ENCODE data around the gene CBX2. TPM values are rescaled to one million over a fixed set of nuclear protein-coding genes. Genes with fewer than 3 reads are reported as not detected.

CBX2 gene
- polyA plus RNA-seq, 2 of the 4 experiments (the other 2 are of a cell fraction): 7.4 to 16.4 TPM

DNA sequence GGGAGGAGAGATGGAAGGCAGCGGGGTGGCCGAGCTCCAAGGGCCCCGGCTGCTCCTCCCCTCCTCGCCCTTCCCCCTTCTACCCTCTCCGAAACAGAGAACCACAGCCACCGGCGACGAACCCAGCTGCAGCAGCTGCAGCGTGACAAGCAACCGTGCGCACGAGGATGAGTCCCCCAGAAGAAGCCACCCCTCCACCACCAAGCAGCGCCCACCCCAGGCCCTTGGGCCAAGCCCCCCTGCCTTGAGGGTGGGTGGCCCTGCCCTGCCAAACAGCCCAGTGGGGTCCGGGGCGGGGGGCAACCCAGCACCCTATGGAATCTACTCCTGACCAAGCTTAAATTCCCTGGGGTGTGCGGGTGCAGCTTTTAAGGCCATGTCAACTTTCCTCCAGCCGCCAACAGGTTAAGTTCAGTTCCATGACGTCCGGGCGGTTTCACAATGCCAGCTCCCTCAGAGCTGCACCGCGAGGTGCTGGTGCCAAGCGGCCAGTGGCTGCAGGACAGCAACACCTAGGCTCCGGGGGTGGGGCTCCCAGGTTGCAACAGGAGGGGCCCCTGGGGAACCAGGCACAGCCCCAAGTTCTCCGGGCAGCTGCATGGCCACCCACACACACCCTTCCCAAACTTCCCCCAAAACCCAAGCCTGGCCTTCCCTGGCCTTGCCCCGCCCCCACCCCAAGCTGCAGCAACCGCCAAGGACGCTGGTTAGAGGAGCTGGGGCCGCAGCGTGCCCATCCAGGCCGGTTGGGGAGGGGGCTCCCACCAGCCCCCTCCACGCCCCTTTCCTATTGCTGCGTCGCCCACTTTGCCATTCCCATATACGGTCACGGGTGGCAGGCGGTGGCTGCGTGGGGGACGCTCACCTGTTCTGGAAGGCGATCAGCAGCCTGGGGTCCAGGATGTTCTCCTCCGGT lies 59.3 kb downstream of the CBX2 start (continued):
- TF ChIP-seq HMGXB4 (CRISPR knock-in tag; IDR thresholded peaks at IDR 0.05; ENCODE audit: borderline replicate concordance): no peak
- no peak for TF ChIP-seq FOSL2 (IDR thresholded peaks at IDR 0.05)
- TF ChIP-seq FOSL2 (CRISPR knock-in tag; IDR thresholded peaks at IDR 0.05): no peak
- no peak for TF ChIP-seq MAZ (IDR thresholded peaks at IDR 0.05; ENCODE audit: borderline replicate concordance, low read depth, low read length)
- no peak for TF ChIP-seq FOSB (CRISPR knock-in tag; IDR thresholded peaks at IDR 0.05)
- peak; percentile 36; the same call in 1 of the 2 replicates for TF ChIP-seq MYC (IDR thresholded peaks at IDR 0.05; ENCODE audit: borderline replicate concordance, low read length)

Other genes starting within 250 kb of the CBX2 start
- gene RBFOX3, start 167.1 kb upstream of the CBX2 start, polyA plus RNA-seq (2011; rRNA removed): 3.3 and 6.7 TPM in 2 replicates
- gene RBFOX3, start 167.1 kb upstream of the CBX2 start, polyA plus RNA-seq (2017; fragmentation: RNase III; extraction: RNeasy Plus Mini Kit Qiagen cat#74134 plus additional on column Dnase treatment): 2.6 to 3.4 TPM (median 3.1 TPM) in 3 replicates
- gene ENPP7, start 47.2 kb upstream of the CBX2 start, polyA plus RNA-seq (2011; rRNA removed): not detected in 2 replicates
- not detected in 3 replicates for gene ENPP7, start 47.2 kb upstream of the CBX2 start, polyA plus RNA-seq (2017; fragmentation: RNase III; extraction: RNeasy Plus Mini Kit Qiagen cat#74134 plus additional on column Dnase treatment)
- gene CBX8, start 18.9 kb downstream of the CBX2 start, polyA plus RNA-seq (2011; rRNA removed): 1.5 and 2.8 TPM in 2 replicates
- gene CBX8, start 18.9 kb downstream of the CBX2 start, polyA plus RNA-seq (2017; fragmentation: RNase III; extraction: RNeasy Plus Mini Kit Qiagen cat#74134 plus additional on column Dnase treatment): 11.0 to 13.1 TPM (median 11.9 TPM) in 3 replicates
- gene CBX4, start 61.3 kb downstream of the CBX2 start, polyA plus RNA-seq (2011; rRNA removed): 21.9 and 34.1 TPM in 2 replicates
- gene CBX4, start 61.3 kb downstream of the CBX2 start, polyA plus RNA-seq (2017; fragmentation: RNase III; extraction: RNeasy Plus Mini Kit Qiagen cat#74134 plus additional on column Dnase treatment): 25.9 to 31.9 TPM (median 31.0 TPM) in 3 replicates